Fibroblast of peridontal ligament (primary cell): ENCODE measurements around the gene CYP4A22.
"Not testable (repeated sequence)": the region's sequence is repeated elsewhere in the genome, so short reads cannot be mapped to it uniquely, and the experiment has no call there.

ENCODE experiments used
- DNase-seq: peaks from one replicate; pipeline ENCODE4 v3.0.0-alpha.2; 2010; ENCODE audit errors: extremely low read depth

The CYP4A22 gene

DNA sequence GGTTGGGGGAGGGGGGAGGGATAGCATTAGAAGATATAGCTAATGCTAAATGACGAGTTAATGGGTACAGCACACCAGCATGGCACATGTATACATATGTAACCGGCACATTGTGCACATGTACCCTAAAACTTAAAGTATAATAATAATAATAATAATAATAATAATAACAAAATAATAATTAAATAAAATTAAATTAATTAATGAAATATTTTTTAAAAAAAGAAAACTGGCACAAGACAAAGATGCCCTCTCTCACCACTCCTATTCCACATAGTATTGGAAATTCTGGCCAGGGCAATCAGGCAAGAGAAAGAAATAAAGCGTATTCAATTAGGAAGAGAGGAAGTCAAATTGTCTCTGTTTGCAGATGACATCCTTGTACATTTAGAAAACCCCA, 20.7 kb downstream of the CYP4A22 start:
- not testable (repeated sequence) for DNase-seq

DNA sequence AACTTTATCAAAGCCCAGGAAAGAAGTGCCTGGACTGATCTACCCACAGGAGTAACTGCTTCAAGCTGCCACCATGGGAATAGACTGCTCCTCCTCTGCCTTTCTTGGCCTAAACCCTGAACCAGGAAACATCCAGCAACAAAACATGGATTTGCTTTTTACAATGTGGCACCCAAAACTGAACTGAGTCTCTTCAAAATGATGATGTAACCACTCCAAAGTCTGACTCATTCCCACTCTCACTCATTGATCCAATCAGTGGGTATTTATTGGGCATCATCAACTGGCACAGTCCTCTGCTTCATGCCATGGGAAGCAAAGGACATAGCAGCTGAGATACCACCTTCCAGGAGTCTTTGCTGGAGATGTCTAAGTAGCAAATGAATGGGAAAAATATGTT, 23.5 kb downstream of the CYP4A22 start:
- DNase-seq, result no peak

DNA sequence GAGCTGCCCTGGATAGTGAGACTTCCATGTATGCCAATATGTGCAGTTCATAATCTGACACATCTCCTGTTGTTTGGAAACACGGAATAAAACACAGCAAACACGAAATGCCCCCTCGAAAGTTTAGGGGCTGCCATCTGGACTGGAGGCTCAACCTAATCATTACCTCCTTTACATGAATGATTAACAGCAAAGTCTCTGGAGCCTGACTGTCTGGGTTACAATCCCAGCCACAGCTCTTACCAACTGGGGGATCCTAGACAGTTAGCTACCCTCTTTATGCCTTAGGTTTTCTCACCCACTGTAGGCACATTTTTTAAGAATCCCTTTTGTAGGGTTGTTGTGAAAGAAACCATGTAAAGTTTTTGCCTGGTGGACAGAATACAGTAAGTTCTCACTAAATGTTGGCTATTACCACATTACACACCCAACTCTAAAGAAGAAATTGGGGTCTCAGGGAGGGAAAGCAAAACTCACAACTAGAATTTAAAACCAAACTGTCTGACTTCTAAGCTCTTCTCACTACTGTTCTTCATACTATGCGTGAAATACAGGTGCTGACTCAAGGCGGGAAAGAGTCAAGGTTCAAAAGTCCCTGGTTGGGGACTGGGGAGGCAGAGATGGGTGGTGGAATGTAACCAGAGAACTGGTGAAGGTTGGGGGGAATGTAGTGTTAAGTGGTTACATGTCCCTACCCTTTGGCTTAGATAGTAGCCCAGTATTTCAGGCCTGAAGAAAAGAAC, 24.2 kb downstream of the CYP4A22 start:
- no peak for DNase-seq

DNA sequence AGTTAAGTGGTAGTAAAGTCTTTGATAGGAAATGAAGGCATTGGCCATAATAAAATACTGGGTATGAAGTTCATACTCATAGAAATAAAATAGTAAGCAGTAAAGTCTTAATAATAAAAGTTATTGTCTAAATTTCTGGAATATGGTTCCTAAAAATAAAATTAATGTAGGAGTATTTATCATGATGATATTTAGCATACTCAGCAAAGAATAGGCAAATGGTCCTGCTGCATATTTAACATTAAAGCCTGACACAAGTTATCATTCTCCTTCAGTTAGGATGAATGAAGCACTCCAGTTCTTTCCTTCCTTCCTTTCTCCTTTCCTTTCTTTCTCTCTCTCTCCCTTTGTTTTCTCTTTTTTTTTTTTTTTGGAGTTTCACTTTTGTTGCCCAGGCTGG, 27.3 kb downstream of the CYP4A22 start:
- no peak for DNase-seq

DNA sequence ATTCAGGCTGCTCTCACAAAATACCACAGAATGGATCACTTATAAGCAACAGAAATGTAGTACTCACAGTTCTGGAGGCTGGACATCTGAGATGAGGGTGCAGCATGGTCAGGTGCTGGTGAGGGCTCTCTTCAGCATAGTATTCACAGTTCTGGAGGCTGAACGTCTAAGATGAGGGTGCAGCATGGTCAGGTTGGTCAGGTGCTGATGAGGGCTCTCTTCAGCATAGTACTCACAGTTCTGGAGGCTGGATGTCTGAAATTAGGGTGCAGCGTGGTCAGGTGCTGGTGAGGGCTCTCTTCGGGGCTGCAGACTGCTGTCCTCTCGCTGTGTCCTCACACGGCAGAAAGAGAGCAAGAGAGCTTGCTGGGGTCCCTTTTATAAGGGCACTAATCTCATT, 35.5 kb downstream of the CYP4A22 start:
- no peak for DNase-seq

DNA sequence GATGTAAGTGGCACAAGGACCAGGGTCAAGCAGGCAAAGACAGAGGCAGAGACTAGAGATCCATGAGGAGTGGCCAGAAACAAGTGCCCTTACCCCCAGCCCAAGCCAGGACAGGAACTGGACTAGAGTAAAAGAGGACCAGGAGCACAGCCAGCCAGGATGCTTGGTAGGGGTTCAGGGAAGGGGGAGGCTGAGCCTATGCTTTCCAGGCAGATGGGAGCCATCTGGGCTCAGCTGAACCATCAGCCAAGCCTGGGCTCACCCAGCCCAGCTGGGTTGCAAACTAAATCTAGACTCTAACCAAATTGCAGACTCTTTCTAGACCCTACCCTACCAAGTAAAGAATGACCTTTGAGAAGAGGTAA, 37.4 kb downstream of the CYP4A22 start:
- no peak for DNase-seq

DNA sequence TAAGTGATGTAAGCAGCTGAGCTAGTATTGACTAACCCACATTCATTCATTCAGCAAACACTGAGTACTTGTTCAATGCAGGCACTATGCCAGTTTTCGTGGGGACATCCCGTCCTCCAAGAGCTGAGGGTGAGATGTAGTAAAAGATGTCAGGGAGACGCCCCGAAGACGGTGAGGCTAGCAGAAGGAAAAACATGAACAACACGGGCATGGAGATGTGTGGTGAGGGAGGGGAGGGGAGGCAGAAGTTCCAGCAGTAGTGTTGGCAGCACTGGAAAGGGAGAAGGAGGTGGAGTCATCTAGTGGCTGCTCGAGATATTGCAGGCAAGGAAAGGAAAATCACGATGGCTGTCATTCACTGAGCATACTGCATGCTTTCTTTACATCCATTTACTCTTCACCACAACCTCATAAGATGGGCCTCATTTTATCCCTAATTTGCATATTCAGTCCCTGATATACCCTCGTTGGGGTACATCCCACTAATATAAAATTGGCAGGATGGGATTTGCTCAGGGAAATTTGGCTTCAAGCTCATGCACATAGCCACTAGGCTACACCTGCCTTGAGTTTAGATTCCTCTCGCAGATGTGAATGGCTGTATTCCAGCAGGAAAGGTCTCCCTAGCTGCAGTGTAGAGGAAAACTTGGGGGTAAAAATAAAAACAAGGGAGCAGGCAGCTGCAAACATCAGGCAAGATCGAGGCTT, 38.1 kb downstream of the CYP4A22 start:
- DNase-seq, result peak; percentile 57

DNA sequence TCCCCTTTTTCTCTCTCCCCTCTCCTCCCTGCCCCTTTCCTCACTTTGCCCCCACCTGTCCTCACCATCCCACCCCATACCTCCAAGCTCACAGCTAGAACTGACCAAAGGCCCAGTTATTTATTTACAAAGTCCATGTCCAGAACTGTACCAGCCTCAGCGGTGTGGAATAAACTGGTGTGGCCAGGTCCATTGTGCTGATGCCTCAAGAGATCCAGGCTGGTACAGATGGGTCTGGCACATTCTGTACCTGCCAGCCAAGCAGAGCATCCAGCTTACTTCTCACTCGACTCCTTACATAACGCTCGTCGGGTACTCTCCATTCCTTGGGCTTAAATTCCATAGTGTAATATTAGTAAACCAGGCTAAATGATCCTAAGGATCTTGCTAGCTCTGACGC, 40.8 kb downstream of the CYP4A22 start:
- DNase-seq, result no peak

DNA sequence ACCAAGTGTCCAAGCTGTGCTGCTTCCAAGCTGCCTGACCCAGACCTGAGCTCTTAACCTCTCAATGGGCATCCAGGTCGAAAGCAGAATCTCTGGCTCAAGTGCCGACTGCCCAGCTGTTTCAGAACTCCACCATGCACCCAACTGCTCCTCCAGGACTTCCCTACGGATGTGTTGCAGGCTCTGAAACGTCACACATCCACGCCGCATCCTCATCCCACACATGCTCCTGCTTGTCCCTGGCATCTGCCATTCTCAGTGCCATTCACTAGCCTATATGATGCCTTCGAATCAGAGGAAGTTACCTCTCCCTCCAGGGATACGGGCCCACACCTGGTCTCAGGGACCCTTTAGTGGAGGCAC, 41.4 kb downstream of the CYP4A22 start:
- DNase-seq, result no peak

DNA sequence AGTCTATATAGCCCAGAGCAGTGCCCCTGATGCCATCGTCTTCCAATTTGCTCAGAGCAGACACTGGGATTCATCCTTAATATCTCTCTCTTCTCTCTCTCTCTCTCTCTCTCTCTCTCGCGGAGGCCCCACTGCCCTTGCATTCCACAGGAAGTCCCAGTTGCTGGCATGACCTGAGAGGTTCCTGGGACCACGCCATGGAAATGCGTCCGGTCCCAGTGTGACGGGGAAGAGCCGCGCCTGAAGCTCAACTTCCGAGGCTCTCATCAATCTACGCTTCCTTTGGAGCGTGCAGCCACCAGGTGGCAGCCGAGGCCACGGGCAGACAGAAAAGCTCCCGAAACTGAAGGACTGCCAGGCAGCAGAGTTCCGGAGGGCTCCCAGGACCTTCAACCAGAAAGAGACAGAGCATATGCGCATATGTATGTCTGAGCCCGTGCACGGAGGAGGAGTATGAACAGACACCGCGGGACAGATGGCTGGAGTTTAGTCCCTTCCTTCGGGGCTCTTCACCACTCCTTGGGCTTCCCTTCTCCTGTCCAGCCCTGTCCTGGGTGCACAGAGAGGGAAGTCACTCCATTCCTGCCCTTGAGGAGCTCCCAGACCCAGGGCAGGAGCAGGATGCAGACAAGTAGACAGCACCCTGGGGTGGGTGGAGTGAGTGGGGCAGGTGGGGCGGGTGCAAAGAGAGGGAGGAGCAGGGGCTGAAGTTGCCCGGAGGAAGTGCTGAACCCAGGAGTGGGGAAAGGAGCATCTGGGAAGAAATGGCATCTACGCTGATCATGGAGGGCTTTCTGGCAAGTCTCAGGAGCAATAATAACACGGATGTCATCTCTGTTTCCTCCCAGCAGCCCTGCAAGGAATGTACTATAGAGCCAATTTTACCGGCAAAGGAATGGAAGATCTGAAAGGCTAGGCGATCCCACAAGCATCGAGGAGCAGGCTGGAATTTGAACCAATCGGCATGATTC, 42.1 kb downstream of the CYP4A22 start:
- DNase-seq, result peak; percentile 90

DNA sequence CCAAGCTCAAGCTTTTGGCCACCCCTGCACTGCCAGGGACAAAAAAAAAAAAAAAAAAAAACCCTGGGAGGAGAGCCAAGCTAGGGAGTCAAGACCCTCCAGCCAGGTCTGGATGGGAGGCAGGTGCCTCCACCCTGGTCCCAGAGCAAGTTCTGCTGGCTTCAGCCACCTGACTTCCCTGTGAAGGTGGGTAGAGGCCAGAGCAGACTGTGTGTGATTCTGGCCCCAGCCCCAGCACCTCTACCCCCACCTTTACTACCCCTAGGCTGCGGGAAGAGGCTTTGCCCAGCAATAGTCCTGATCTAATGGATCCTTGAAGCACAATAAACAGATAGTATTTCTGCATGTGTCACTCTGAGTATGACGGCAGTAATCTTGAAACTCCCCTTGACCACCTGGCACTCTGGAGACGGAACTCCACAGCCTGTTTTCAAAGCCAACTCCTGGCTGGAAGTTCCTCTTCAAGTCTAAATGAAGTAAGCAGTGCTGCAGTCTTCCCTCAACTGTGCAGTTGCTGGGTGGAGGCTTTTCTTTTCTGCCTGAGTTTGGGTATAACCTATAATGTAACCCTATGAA, 42.8 kb downstream of the CYP4A22 start:
- DNase-seq, result no peak

DNA sequence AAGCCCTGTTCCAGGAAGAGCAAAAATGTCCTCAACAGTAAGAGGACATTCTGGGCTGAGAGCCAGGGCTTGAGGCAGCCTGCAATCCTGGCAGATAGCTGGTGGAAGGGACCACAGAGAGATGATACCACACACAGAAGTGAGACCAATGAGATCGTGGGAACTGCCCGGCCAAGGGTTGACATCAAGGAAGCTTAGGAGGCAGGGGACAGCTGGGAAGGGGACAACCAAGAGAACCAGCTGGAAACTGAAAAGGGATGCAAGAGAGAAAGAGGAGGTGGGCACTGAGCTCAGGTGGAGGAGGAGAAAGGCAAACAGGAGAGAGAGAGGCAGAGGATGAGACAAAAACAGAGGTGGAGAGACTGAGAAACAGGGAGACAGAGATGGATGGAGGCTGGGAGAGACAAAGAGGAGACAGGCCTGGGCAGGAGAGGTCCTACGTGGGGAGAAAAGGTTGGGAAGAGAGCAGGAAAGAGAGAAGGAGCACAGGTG, 43.4 kb downstream of the CYP4A22 start:
- no peak for DNase-seq

DNA sequence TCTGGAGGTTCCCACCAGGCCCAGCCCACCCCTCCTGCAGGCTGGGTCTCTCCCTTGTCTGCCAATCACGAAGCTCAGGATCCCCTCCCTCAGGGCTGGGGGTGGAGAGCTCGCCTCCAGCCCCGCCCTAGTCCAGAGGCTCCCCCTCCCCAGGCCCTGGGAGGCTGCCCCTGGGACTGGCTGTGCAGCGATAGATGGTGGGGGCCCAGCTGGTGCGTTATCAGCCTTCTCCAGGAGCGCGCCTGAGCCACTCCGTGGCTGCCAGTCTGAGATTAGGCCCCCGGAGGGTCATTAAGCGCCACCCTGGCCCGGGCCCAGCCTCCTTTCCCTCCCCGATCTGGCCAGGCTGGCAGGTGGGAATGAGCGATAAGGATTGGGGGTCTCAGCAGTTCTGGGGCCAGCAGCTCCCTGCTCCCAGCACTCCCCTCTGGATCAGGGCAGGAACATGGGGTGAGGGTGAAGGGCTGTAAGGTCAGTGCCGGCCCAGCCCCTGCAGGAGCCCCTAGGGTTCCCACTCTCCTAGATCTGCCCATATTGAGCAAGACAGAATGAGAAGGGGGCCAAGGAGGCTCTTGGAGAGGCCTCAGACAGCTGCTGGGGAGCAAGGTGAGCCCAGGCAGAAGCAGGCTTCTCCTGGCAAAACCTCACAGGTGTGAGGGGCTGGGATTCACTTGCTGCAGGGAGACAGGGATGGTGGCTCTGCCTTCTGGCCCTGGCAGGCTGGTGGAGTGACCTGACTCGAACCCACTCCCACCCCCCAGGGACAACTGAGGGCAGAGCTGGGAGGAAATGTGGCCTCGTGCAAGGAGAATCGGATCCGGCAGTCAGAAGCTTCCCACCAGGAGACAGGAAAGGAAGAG, 44.1 kb downstream of the CYP4A22 start:
- DNase-seq, result no peak

DNA sequence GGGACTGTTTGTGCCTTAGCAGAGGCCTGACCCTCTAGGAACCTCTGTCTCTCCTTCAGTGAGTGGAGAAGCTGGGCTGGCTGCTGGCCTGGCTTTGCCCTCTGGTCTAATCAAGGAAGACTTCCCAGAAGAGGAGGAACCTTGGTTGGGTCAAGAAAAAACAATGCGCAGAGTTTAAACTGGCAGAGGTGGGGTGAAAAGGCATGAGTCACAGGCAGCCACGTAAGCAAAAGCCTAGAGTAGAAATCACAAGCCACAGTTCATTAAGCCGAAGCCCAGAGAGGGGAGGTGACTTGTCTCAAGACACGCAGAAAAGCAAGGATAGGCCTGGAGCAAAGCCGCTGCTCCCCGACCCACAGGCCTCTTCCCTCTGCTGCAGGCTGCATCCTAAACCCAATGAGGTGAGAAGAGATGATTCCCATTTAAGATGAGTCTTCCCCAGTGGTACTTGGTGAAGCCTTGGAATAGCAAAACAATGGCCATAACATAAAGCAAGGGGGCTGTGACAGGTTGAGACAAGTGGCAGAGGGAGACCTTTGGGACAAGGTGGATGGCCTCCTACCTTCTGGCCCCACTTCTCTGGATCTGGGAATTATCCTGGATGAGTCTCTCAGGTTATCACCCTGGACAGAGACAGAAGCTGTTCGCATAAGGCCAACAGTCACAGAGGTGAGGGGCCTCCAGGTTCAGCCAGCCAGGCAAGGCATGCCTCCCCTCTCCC, 44.9 kb downstream of the CYP4A22 start:
- DNase-seq, result peak; percentile 7

DNA sequence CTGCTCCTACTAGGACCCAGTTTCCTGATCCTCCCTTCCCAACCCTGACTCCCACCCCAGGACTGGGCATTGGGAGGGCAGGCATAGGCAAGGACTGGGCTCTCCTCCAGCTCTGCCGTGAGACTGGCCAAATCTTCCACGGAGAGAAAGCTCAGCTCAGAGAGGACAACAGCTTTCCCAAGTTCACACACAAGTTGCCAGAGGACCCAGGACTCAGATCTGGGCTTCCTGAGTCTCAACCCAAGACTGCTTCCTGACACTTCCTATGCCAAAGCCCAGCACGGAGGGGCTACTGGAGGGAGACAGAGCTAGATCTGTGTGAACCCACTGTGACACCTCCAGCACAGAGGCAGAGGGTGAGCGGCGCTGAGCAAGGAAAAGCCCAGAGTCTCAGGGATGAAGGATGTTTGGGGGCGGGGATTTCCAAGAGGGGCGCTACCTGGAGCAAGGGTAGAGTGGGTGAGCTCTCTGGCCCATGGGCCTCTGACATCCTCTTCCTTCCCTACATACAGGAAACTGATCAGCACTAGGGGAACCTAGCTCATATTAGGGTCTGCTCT, 45.5 kb downstream of the CYP4A22 start:
- DNase-seq, result no peak

DNA sequence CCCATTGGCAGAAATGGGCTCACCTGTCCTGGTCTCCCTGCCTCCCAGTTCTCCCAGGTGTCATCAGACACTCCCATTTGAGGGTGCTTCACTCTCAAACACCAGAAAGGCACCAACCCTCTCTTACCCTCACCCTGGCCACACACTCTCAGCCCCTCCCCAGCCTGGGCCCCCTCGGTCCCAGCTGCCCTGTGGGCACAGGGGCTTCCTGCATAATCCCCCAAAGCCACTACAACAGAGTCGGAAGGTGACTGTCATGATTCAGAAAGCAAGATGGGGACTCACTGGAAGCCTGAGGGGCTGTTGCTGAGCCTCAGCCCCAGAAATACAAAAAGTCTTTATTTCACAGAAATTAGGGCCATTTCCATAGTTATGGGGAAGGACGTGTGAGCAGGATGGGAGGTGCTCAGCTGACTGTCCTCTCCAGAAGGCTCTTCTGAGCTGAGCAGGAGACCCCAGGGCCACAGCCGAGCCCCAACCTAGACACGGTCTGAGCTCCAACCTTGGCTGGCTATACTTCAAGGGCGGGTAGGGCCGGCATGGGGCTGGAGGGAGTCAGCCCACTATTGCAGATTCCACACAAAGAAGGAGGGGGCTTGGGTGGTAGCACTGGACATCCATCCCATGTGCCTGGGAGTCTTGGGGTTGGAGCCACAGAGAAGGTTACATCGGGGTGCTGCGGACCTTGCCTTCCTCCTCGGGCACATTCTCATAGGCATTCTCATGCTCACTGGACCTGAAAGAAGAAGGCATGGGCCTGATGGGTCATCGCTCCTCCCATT, 46.3 kb downstream of the CYP4A22 start:
- no peak for DNase-seq

DNA sequence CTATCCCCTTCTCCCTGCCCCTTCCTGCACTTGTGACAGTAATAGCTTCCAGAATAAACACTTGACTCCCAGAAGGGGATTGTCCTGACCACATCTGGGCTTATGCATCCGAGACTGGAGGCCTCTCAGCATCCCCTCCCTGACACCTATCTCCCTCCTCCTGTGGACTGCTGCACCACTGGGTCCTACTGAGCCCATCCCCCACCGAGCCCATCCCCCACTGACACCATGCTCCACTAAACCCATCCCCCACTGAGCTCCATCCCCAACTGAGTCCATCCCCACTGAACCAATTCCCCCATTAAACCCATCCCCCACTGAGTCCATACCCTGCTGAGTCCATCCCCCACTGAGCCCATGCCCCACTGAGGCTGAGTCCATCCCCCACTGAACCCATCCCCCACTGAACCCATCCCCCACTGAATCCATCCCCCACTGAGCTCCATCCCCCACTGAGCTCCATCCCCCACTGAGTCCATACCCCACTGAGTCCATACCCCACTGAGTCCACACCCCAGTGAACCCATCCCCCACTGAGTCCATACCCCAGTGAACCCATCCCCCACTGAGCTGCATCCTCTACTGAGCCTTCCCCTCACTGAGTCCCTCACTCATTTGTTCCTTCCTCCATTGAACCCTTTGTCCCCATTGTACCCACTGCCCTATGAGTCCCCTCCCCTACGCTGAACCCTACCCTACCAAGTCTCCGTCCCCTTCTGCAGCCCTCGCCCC, 47.0 kb downstream of the CYP4A22 start:
- DNase-seq, result no peak
